Brain microvascular endothelial cell (primary cell): ENCODE results near the gene TXNRD1.

ENCODE experiments used
- DNase-seq: peaks from one replicate; pipeline ENCODE4 v3.0.0-alpha.2; 2020
- H3K27ac ChIP-seq: fragments of 250-450 bp; sonication (Bioruptor Pico); 2 replicates; pipeline ENCODE4 v1.5.1; 2020; ENCODE audit warnings: mild to moderate bottlenecking, moderate library complexity
- H3K27me3 ChIP-seq: fragments of 250-450 bp; sonication (Bioruptor Pico); replicated peaks from 2 replicates; pipeline ENCODE4 v1.5.1; 2020; ENCODE audit warnings: mild to moderate bottlenecking
- H3K36me3 ChIP-seq: fragments of 250-450 bp; sonication (Bioruptor Pico); replicated peaks from 2 replicates; pipeline ENCODE4 v1.5.1; 2020; ENCODE audit warnings: mild to moderate bottlenecking
- H3K4me3 ChIP-seq: 2 replicates; pipeline ENCODE4 v1.5.1; 2011; ENCODE audit warnings: low read depth, mild to moderate bottlenecking, control low read depth, low read length, moderate library complexity
- CTCF ChIP-seq: IDR thresholded peaks from 2 replicates; pipeline ENCODE4 v1.5.1; 2011; ENCODE audit warnings: low read depth, mild to moderate bottlenecking, moderate library complexity, low read length, control low read depth, inconsistent platforms; ENCODE audit errors: missing control alignments
- in situ Hi-C: cut with HindIII; loops from 2 replicates; pipeline ENCODE4 v1.10.0; 2017; ENCODE audit warnings: low sequenced_read_pairs, low pct_ligation_motif_present

TXNRD1 gene

GRCh38 chr12:104372721-104373335 lies 157.2 kb downstream of the TXNRD1 start:
- TF ChIP-seq CTCF, result no peak
- no peaks in the 10 kb centered on the region for H3K36me3 ChIP-seq
- no peak overlapping the region for H3K4me3 ChIP-seq
- H3K27ac ChIP-seq, result no peak overlapping the region
- H3K27me3 ChIP-seq, result no peaks in the 10 kb centered on the region
- in situ Hi-C loops, result no loop called here
- no peak for DNase-seq

- no peak for TF ChIP-seq CTCF
- Histone ChIP-seq H3K4me3 (no peak overlapping the region), H3K36me3 (no peaks in the 10 kb centered on the region), H3K27ac (no peak overlapping the region), H3K27me3 (no peaks in the 10 kb centered on the region)
- no peak for DNase-seq
- in situ Hi-C loops, result no loop called here
These were observed 158.5 kb downstream of the TXNRD1 start for GRCh38 chr12:104374071-104374470.

DNA sequence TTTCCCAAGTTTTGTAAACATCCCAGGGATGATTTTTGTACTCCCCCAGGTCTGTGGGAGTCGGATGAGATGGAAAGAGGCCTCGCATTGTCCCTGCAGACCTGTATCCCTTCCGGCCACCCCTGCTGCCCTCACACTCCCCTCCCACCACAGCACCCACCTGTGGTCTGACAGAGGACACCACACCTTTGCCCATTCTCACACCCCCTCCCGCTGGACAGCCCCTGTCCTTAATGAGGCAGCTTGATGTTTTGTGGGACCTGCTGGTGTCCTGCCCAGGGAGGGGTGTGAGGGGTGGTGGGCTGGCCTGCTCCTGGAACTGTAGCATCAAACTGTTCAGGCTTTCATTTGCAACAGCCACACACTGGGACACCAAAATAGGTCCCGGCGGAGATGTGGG lies 159.2 kb downstream of the TXNRD1 start:
- Histone ChIP-seq H3K4me3 (no peak overlapping the region), H3K36me3 (no peaks in the 10 kb centered on the region), H3K27ac (no peak overlapping the region), H3K27me3 (no peaks in the 10 kb centered on the region)
- in situ Hi-C loops, result no loop called here
- no peak for DNase-seq
- TF ChIP-seq CTCF, result no peak

- Histone ChIP-seq H3K36me3 (no peaks in the 10 kb centered on the region), H3K27ac (no peak overlapping the region), H3K27me3 (no peaks in the 10 kb centered on the region), H3K4me3 (no peak overlapping the region)
- no peak for DNase-seq
- no peak for TF ChIP-seq CTCF
- in situ Hi-C loops, result no loop called here
These were observed 160.2 kb downstream of the TXNRD1 start for GRCh38 chr12:104375775-104376174.

- Histone ChIP-seq H3K4me3 (no peak overlapping the region), H3K36me3 (no peaks in the 10 kb centered on the region), H3K27ac (no peak overlapping the region), H3K27me3 (no peaks in the 10 kb centered on the region)
- TF ChIP-seq CTCF, result no peak
- DNase-seq, result no peak
- in situ Hi-C loops, result no loop called here
These were observed 161.3 kb downstream of the TXNRD1 start for GRCh38 chr12:104376650-104377513.

- in situ Hi-C loops, result no loop called here
- no peak overlapping the region for H3K27ac ChIP-seq
- DNase-seq, result no peak
- H3K27me3 ChIP-seq, result no peaks in the 10 kb centered on the region
- TF ChIP-seq CTCF, result no peak
- H3K4me3 ChIP-seq, result no peak overlapping the region
- no peaks in the 10 kb centered on the region for H3K36me3 ChIP-seq
These were observed 161.9 kb downstream of the TXNRD1 start for GRCh38 chr12:104377514-104377812.
